CD4-positive, alpha-beta memory T cell (primary cell): ENCODE results near the gene HYOU1. TPM values are rescaled to one million over a fixed set of nuclear protein-coding genes. Genes with fewer than 3 reads are reported as not detected.
A peak's percentile ranks its signal among the peaks of the same experiment; 100 is the strongest.

Source experiments
- CTCF ChIA-PET: fragments of 350-600 bp; sonication (Branson Sonifier 250); formaldehyde crosslinking; loops from one replicate; lab custom pipeline; 2021; ENCODE audit warnings: inconsistent platforms; ENCODE audit not compliant: partially characterized antibody; lab: Charles Lee
- POLR2A ChIA-PET: fragments of 350-600 bp; sonication (Branson Sonifier 250); formaldehyde crosslinking; loops from one replicate; lab custom pipeline; 2021; ENCODE audit not compliant: partially characterized antibody; lab: Charles Lee
- DNase-seq, 5 donors: peaks; one replicate each; pipeline versions ENCODE4 v3.0.0 to v3.0.0-alpha.2; 2020 to 2022; ENCODE audit warnings: mixed read lengths in 1 of 5
- H3K27ac ChIP-seq: one replicate; pipeline ENCODE4 v1.7.0; 2013; ENCODE audit warnings: low read depth, low read length
- H3K27me3 ChIP-seq: 2 replicates; pipeline ENCODE4 v1.7.0; 2013; ENCODE audit warnings: mild to moderate bottlenecking, low read length, moderate library complexity; ENCODE audit not compliant: insufficient read depth
- H3K36me3 ChIP-seq: 2 replicates; pipeline ENCODE4 v1.7.0; 2013; ENCODE audit warnings: mild to moderate bottlenecking, low read length, moderate library complexity; ENCODE audit not compliant: insufficient read depth
- H3K4me1 ChIP-seq: 2 replicates; pipeline ENCODE4 v1.7.0; 2013; ENCODE audit warnings: mild to moderate bottlenecking, low read length, moderate library complexity; ENCODE audit not compliant: insufficient read depth
- H3K4me3 ChIP-seq, 2 donors: one replicate each; pipeline ENCODE4 v1.7.0; 2013; ENCODE audit warnings: low read length in 2 of 2, mild to moderate bottlenecking in 1 of 2
- H3K9me3 ChIP-seq, 2 donors: one replicate each; pipeline ENCODE4 v1.7.0; 2013; ENCODE audit warnings: low read length in 2 of 2, control low read depth in 1 of 2; ENCODE audit not compliant: control insufficient read depth in 1 of 2
- H3K27ac Mint-ChIP-seq, 7 donors: one replicate each; pipeline ENCODE4 v1.8.0; 2020 to 2021; ENCODE audit warnings: mixed read lengths in 7 of 7, mild to moderate bottlenecking in 6 of 7, inconsistent platforms in 3 of 7, moderate library complexity in 3 of 7
- H3K27me3 Mint-ChIP-seq, 2 donors: one replicate each; pipeline ENCODE4 v1.8.0; 2020 to 2021; ENCODE audit warnings: mixed read lengths in 2 of 2
- H3K36me3 Mint-ChIP-seq, 2 donors: one replicate each; pipeline ENCODE4 v1.8.0; 2020 to 2021; ENCODE audit warnings: mixed read lengths in 2 of 2, inconsistent platforms in 1 of 2, mild to moderate bottlenecking in 1 of 2
- H3K4me1 Mint-ChIP-seq, 4 donors: one replicate each; pipeline ENCODE4 v1.8.0; 2020 to 2021; ENCODE audit warnings: mixed read lengths in 4 of 4, mild to moderate bottlenecking in 1 of 4
- H3K4me3 Mint-ChIP-seq, 8 donors: one replicate each; pipeline ENCODE4 v1.8.0; 2020 to 2021; ENCODE audit warnings: mixed read lengths in 8 of 8, mild to moderate bottlenecking in 7 of 8, moderate library complexity in 6 of 8, inconsistent platforms in 3 of 8
- H3K9me3 Mint-ChIP-seq, 8 donors: one replicate each; pipeline ENCODE4 v1.8.0; 2020 to 2021; ENCODE audit warnings: mixed read lengths in 8 of 8, mild to moderate bottlenecking in 5 of 8, inconsistent platforms in 3 of 8, moderate library complexity in 1 of 8
- intact Hi-C: fragments of 100-400 bp; cut with micrococcal nuclease; formaldehyde crosslinking; loops from one replicate; pipeline ENCODE4 v1.15.1; 2023
- polyA plus RNA-seq, 2 donors: library from polyadenylated mRNA; unstranded; fragments of 300-500 nt; fragmentation: Illumina TruSeq; gene quantifications; one replicate each; pipeline ENCODE4 v1.2.3, GENCODE V29; 2021
- total RNA-seq, 2 experiments: library from RNA; stranded (reverse); gene quantifications; one replicate each; pipeline ENCODE4 v1.2.3, GENCODE V29; 2021

Gene HYOU1
- total and polyA plus RNA-seq, 4 experiments from 2014 or later = 24.1 to 146 (median 81.7) TPM

- intact Hi-C loops = loop anchor here (5.0 kb wide), 2 partner anchors 222 to 1958 kb away; partner anchors contain the start of gene PAFAH1B2
- H3K27me3 Mint-ChIP-seq = peaks cover 0 to 1% of the 10 kb centered on the region in 2 donors
- Histone ChIP-seq H3K36me3 (peaks cover 17% of the 10 kb centered on the region), H3K27ac (peak overlapping the region; percentile 91), H3K4me1 (peaks cover 39% of the 10 kb centered on the region), H3K4me3 (peak overlapping the region; percentile 87 to 98), H3K27me3 (no peaks in the 10 kb centered on the region), H3K9me3 (no peaks in the 10 kb centered on the region)
- no peak for DNase-seq
- peaks cover 23 to 59% (median 45%) of the 10 kb centered on the region in 4 donors for H3K4me1 Mint-ChIP-seq
- peaks cover 19 to 42% of the 10 kb centered on the region in 2 donors for H3K36me3 Mint-ChIP-seq
- ChIA-PET CTCF (interaction anchor here (1.0 to 2.1 kb wide), 6 partner anchors 8 to 81 kb away, joined by 3 to 6 read pairs (median 4); partner anchors contain the start of genes HMBS and VPS11), POLR2A (interaction anchor here (1.0 to 6.0 kb wide), 4 partner anchors 19 to 143 kb away, joined by 3 to 109 read pairs (median 20); partner anchors contain the start of genes HINFP and VPS11)
- peak overlapping the region; percentile 66 to 94 (median 83) for H3K27ac Mint-ChIP-seq
- H3K9me3 Mint-ChIP-seq = peaks cover 0 to 1% (median 0%) of the 10 kb centered on the region in 8 donors
- peak overlapping the region; percentile 93 to 99 (median 97) for H3K4me3 Mint-ChIP-seq
These were observed 43.4 kb upstream of the HYOU1 start for GRCh38 chr11:119100246-119100970.

GRCh38 chr11:119099711-119100110 is 42.7 kb upstream of the HYOU1 start:
- H3K27ac Mint-ChIP-seq = peak overlapping the region in 1 of 7 donors; percentile 93

GRCh38 chr11:119095066-119095880 is 38.3 kb upstream of the HYOU1 start:
- CTCF ChIA-PET = interaction anchor here (0.7 to 2.7 kb wide), 22 partner anchors 10 to 243 kb away, joined by 3 to 14 read pairs (median 4); partner anchors contain the start of genes C2CD2L, CBL, HINFP and HMBS
- Histone ChIP-seq H3K4me1 (peaks cover 34% of the 10 kb centered on the region), H3K27me3 (no peaks in the 10 kb centered on the region), H3K9me3 (no peaks in the 10 kb centered on the region), H3K4me3 (peak overlapping the region; percentile 42 to 87), H3K27ac (peak overlapping the region; percentile 81), H3K36me3 (peaks cover 17% of the 10 kb centered on the region)
- H3K4me1 Mint-ChIP-seq = peaks cover 22 to 52% (median 38%) of the 10 kb centered on the region in 4 donors
- DNase-seq = peak; percentile 99 to 100 (median 100)
- peak overlapping the region; percentile 84 to 97 (median 93) for H3K4me3 Mint-ChIP-seq
- H3K27ac Mint-ChIP-seq = peak overlapping the region; percentile 86 to 96 (median 93)
- peaks cover 19 to 44% of the 10 kb centered on the region in 2 donors for H3K36me3 Mint-ChIP-seq
- POLR2A ChIA-PET = interaction anchor here (0.6 to 5.9 kb wide), 45 partner anchors 10 to 657 kb away, joined by 3 to 210 read pairs (median 6); partner anchors contain the start of genes ABCG4, C2CD2L, CBL and CENATAC
- H3K9me3 Mint-ChIP-seq = peaks cover 0 to 12% (median 0%) of the 10 kb centered on the region in 8 donors
- intact Hi-C loops = loop anchor here (1.0 to 5.0 kb wide), 12 partner anchors 10 to 168 kb away; partner anchors contain the start of genes ABCG4, BCL9L, C2CD2L and CENATAC
- peaks cover 0 to 1% of the 10 kb centered on the region in 2 donors for H3K27me3 Mint-ChIP-seq

More at GRCh38 chr11:119099711-119100110, 42.7 kb upstream of the HYOU1 start:
- Mint-ChIP-seq H3K36me3 (peaks cover 19 to 49% of the 10 kb centered on the region in 2 donors), H3K4me3 (peak overlapping the region in 5 of 8 donors; percentile 93 to 99 (median 97)), H3K4me1 (peaks cover 24 to 60% (median 46%) of the 10 kb centered on the region in 4 donors), H3K27me3 (peaks cover 0 to 1% of the 10 kb centered on the region in 2 donors), H3K9me3 (peaks cover 0 to 8% (median 0%) of the 10 kb centered on the region in 8 donors)
- Histone ChIP-seq H3K36me3 (peaks cover 17% of the 10 kb centered on the region), H3K9me3 (no peaks in the 10 kb centered on the region), H3K4me3 (no peak overlapping the region), H3K27me3 (no peaks in the 10 kb centered on the region), H3K27ac (no peak overlapping the region), H3K4me1 (peaks cover 39% of the 10 kb centered on the region)
- DNase-seq = no peak
- POLR2A ChIA-PET = interaction anchor here (0.7 to 6.0 kb wide), 4 partner anchors 9 to 142 kb away, joined by 3 to 109 read pairs (median 4); partner anchors contain the start of gene HINFP
- CTCF ChIA-PET = interaction anchor here (1.0 to 2.1 kb wide), 7 partner anchors 9 to 80 kb away, joined by 3 to 6 read pairs (median 5); partner anchors contain the start of genes HMBS and VPS11
- intact Hi-C loops = loop anchor here (5.0 kb wide), 3 partner anchors 172 to 1957 kb away; partner anchors contain the start of genes BCL9L and PAFAH1B2

- intact Hi-C loops = loop anchor here (1.0 to 5.0 kb wide), 12 partner anchors 9 to 167 kb away; partner anchors contain the start of genes ABCG4, BCL9L, C2CD2L and CENATAC
- Histone ChIP-seq H3K4me3 (peak overlapping the region; percentile 42 to 87), H3K9me3 (no peaks in the 10 kb centered on the region), H3K4me1 (peaks cover 29% of the 10 kb centered on the region), H3K27ac (peak overlapping the region; percentile 81), H3K36me3 (peaks cover 17% of the 10 kb centered on the region), H3K27me3 (no peaks in the 10 kb centered on the region)
- peaks cover 0 to 1% of the 10 kb centered on the region in 2 donors for H3K27me3 Mint-ChIP-seq
- DNase-seq = no peak
- peaks cover 17 to 47% (median 32%) of the 10 kb centered on the region in 4 donors for H3K4me1 Mint-ChIP-seq
- H3K4me3 Mint-ChIP-seq = peak overlapping the region; percentile 84 to 97 (median 93)
- H3K27ac Mint-ChIP-seq = peak overlapping the region; percentile 86 to 96 (median 93)
- CTCF ChIA-PET = interaction anchor here (0.6 to 2.7 kb wide), 22 partner anchors 9 to 243 kb away, joined by 3 to 14 read pairs (median 4); partner anchors contain the start of genes C2CD2L, CBL, HINFP and HMBS
- peaks cover 19 to 43% of the 10 kb centered on the region in 2 donors for H3K36me3 Mint-ChIP-seq
- POLR2A ChIA-PET = interaction anchor here (0.6 to 5.9 kb wide), 43 partner anchors 9 to 656 kb away, joined by 3 to 210 read pairs (median 7); partner anchors contain the start of genes ABCG4, C2CD2L, CBL and CENATAC
- peaks cover 0 to 12% (median 0%) of the 10 kb centered on the region in 8 donors for H3K9me3 Mint-ChIP-seq
These were observed 37.7 kb upstream of the HYOU1 start for GRCh38 chr11:119094816-119095065.

GRCh38 chr11:119093942-119094815 is 37.2 kb upstream of the HYOU1 start:
- ChIA-PET POLR2A (interaction anchor here (0.8 to 5.9 kb wide), 43 partner anchors 9 to 656 kb away, joined by 3 to 210 read pairs (median 7); partner anchors contain the start of genes ABCG4, C2CD2L, CBL and CENATAC), CTCF (interaction anchor here (0.6 to 2.7 kb wide), 18 partner anchors 9 to 244 kb away, joined by 3 to 14 read pairs (median 5); partner anchors contain the start of genes C2CD2L, CBL, HINFP and HMBS)
- H3K27me3 ChIP-seq = no peaks in the 10 kb centered on the region
- Mint-ChIP-seq H3K9me3 (peaks cover 0 to 12% (median 0%) of the 10 kb centered on the region in 8 donors), H3K27ac (peak overlapping the region; percentile 92 to 96 (median 93)), H3K36me3 (peaks cover 19 to 43% of the 10 kb centered on the region in 2 donors), H3K4me1 (peaks cover 17 to 45% (median 31%) of the 10 kb centered on the region in 4 donors), H3K4me3 (peak overlapping the region; percentile 90 to 97 (median 93)), H3K27me3 (peaks cover 0 to 1% of the 10 kb centered on the region in 2 donors)
- H3K36me3 ChIP-seq = peaks cover 17% of the 10 kb centered on the region
- intact Hi-C loops = loop anchor here (2.0 kb wide), 1 partner anchor 55 kb away; the partner anchor contains the start of gene ABCG4
- DNase-seq = peak; percentile 21 to 64 (median 41)
- no peaks in the 10 kb centered on the region for H3K9me3 ChIP-seq
- H3K4me3 ChIP-seq = peak overlapping the region; percentile 18 to 87
- peaks cover 27% of the 10 kb centered on the region for H3K4me1 ChIP-seq
- H3K27ac ChIP-seq = peak overlapping the region; percentile 81
